RWPE2 (cell line): Measurements from ENCODE around the gene CACNA2D2.

Experiments
- ATAC-seq: fragments of 200-7000 bp; cut with Tn5 transposase; 3 replicates; pipeline ENCODE4 v1.9.1; 2021; ENCODE audit warnings: low read depth
- DNase-seq: peaks from one replicate; pipeline ENCODE4 v3.0.0-alpha.2; 2020; ENCODE audit warnings: low spot score
- H3K27ac ChIP-seq: fragments of 450-650 bp; 2 replicates; pipeline ENCODE4 v1.5.1; 2017; ENCODE audit warnings: mild to moderate bottlenecking; ENCODE audit not compliant: poor library complexity, severe bottlenecking
- H3K27me3 ChIP-seq: fragments of 250-450 bp; sonication (Bioruptor Pico); 2 replicates; pipeline ENCODE4 v1.5.1; 2021; ENCODE audit warnings: mild to moderate bottlenecking, moderate library complexity; ENCODE audit not compliant: insufficient read depth, poor library complexity, severe bottlenecking
- H3K36me3 ChIP-seq: fragments of 250-450 bp; sonication (Bioruptor Pico); 2 replicates; pipeline ENCODE4 v1.5.1; 2020; ENCODE audit warnings: low read depth, mild to moderate bottlenecking, moderate library complexity
- H3K4me1 ChIP-seq: fragments of 250-450 bp; sonication (Bioruptor Pico); 2 replicates; pipeline ENCODE4 v1.5.1; 2021; ENCODE audit warnings: mild to moderate bottlenecking, moderate library complexity; ENCODE audit not compliant: insufficient read depth, poor library complexity, severe bottlenecking
- H3K4me3 ChIP-seq: fragments of 250-450 bp; sonication (Bioruptor Pico); 2 replicates; pipeline ENCODE4 v1.5.1; 2021; ENCODE audit warnings: mild to moderate bottlenecking, moderate library complexity; ENCODE audit not compliant: severe bottlenecking
- H3K9me3 ChIP-seq: fragments of 250-450 bp; sonication (Bioruptor Pico); 2 replicates; pipeline ENCODE4 v1.5.1; 2021; ENCODE audit warnings: mild to moderate bottlenecking, moderate library complexity; ENCODE audit not compliant: severe bottlenecking
- TF ChIP-seq, protein P1 (sequence below): fragments of 450-650 bp; IDR thresholded peaks from one replicate; pipeline ENCODE4 v1.5.1; 2017; ENCODE audit warnings: mild to moderate bottlenecking, moderate library complexity; ENCODE audit not compliant: poor library complexity, severe bottlenecking

CACNA2D2 gene

DNA sequence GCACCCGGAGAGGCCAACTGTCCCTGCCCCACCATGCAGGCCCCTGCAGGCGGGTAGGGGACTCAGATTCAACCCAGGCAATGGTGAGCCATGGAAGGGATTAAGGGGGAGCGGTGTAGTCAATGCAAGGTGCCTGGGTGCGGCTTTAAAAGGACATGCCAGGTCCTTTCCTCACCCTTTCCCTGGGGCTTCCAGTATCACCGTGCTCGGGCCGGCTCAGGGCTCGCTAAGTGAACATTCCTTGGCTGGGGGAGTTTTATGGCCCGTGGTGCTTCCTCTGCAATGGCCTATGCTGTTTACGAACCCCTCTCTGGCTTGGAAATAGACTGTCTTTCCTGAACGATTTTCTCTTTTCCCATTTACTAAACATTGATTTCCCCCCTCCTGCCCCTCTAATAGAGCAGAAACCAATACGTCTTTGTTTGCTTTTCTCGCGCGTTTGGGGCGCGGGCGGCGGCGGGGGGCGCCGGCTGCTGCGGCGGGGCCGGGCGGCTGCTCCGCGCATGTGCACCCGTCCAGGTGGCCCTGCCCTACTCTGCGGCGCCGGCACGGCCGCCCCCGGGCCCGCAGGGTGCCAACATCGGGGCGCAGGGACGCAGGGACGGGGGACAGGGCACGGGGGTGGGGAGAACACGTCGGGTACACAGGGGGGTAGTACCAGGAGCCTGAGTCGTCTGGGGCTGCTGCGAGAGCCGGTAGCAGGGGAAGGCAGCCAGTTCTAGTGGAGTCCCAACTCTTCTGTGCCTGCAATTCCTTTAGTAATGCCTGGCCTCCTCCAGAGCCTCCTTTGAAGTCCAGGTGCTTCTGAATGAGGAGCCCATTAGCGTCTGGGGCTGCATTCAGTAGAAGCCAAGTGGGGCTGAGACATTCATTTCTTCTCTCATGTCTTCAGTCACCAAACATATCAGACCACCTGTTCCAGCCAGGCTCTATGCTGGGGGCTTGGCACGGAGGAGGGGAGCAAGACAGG lies 26.9 kb upstream of the CACNA2D2 start:
- Histone ChIP-seq H3K4me1 (no peaks in the 10 kb centered on the region), H3K36me3 (no peaks in the 10 kb centered on the region), H3K9me3 (no peaks in the 10 kb centered on the region), H3K4me3 (no peak overlapping the region), H3K27me3 (peaks cover 20% of the 10 kb centered on the region), H3K27ac (no peak overlapping the region)
- TF ChIP-seq, protein P1, sequence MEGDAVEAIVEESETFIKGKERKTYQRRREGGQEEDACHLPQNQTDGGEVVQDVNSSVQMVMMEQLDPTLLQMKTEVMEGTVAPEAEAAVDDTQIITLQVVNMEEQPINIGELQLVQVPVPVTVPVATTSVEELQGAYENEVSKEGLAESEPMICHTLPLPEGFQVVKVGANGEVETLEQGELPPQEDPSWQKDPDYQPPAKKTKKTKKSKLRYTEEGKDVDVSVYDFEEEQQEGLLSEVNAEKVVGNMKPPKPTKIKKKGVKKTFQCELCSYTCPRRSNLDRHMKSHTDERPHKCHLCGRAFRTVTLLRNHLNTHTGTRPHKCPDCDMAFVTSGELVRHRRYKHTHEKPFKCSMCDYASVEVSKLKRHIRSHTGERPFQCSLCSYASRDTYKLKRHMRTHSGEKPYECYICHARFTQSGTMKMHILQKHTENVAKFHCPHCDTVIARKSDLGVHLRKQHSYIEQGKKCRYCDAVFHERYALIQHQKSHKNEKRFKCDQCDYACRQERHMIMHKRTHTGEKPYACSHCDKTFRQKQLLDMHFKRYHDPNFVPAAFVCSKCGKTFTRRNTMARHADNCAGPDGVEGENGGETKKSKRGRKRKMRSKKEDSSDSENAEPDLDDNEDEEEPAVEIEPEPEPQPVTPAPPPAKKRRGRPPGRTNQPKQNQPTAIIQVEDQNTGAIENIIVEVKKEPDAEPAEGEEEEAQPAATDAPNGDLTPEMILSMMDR: no peak
- ATAC-seq (no peak), DNase-seq (no peak)

DNA sequence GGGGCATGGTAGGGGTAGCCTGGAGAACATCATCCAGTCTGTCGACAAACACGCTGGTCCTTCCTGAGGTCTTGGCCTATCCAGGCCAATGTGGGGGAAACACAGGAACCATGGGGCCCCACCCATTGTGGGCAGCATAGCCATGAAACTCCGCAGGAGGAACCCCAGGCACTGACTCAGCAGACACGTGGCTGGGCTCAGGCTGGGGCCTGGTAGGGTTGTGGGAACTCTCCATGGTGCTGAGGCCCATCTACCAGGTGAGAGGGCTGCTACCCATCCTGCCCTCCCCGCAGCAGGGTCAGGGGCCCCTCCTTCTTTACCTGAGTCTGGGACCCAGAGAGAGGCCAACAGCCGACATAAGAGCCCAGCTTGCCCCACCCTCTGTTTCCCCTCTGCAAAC lies 22.6 kb upstream of the CACNA2D2 start:
- DNase-seq (no peak), ATAC-seq (peak; percentile 78)
- Histone ChIP-seq H3K9me3 (no peaks in the 10 kb centered on the region), H3K27ac (no peak overlapping the region), H3K4me1 (no peaks in the 10 kb centered on the region), H3K27me3 (peaks cover 16% of the 10 kb centered on the region), H3K36me3 (no peaks in the 10 kb centered on the region), H3K4me3 (no peak overlapping the region)
- TF ChIP-seq, protein P1: no peak

DNA sequence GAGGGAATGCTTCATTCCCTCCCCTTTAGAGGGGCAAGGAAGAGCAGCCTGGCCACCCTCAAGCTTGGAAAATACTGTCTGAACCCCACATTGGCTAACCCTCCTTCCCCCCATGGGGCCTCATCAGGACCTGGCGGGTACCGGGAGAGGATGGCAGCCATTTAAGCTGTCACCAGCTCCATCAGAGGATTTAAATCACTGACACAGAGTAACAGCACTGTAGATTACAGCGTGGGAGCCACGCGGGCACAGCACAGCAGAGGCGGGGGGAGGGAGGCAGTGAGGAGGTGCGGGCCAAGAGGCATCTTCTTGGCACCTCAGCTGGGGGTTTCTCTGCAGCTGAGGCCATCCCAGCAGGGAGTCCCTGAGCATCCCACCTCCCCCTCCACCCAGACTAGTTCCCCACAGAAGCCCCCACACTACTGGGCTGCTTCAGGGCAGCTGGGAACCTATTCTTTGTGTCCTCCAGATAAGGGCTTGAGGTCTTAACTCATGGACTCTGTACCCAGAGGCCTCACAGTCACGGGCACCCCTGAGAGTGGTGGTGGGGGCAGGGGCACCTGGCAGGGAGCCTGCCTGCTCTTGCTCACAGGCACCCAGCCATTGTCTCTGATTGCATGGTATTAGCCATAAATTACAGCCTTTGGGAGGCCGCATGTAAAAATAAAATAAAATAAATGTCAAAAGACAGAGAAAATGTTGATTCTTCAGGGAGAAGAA lies 21.9 kb upstream of the CACNA2D2 start:
- Histone ChIP-seq H3K27me3 (peaks cover 10% of the 10 kb centered on the region), H3K27ac (no peak overlapping the region), H3K4me1 (no peaks in the 10 kb centered on the region), H3K36me3 (no peaks in the 10 kb centered on the region), H3K4me3 (no peak overlapping the region), H3K9me3 (no peaks in the 10 kb centered on the region)
- ATAC-seq: no peak
- no peak for DNase-seq
- TF ChIP-seq, protein P1: no peak

DNA sequence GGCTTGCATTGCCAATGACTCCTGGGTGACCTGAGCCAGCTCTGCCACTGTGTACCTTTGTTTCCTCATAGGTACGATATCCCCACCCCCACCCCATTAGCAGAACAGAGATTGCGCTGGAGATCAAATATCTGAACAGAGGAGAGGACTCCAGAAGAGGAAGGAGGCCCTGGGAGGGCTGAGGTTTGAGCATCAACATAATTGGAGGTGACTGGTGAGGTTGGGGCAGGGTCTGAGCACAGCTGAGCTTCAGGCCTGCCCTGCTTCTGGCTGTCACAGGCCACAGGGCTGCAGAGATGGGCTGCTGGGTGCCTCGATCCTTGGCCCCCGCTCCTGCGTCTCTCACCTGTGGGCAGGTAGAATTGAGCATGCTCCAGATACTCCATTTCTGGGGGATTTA lies 21.3 kb upstream of the CACNA2D2 start:
- DNase-seq (no peak), ATAC-seq (no peak)
- TF ChIP-seq, protein P1: no peak
- H3K9me3 ChIP-seq: no peaks in the 10 kb centered on the region
- H3K27ac ChIP-seq: no peak overlapping the region
- H3K36me3 ChIP-seq: no peaks in the 10 kb centered on the region
- H3K27me3 ChIP-seq: peaks cover 7% of the 10 kb centered on the region
- H3K4me3 ChIP-seq: no peak overlapping the region
- no peaks in the 10 kb centered on the region for H3K4me1 ChIP-seq
